ENCODE results near the gene GAN.

The GAN gene

GRCh38 chr16:81432937-81433557, 118.3 kb downstream of the GAN start:
- DNase-seq (ENCODE audit: low spot score) = no peak

DNA sequence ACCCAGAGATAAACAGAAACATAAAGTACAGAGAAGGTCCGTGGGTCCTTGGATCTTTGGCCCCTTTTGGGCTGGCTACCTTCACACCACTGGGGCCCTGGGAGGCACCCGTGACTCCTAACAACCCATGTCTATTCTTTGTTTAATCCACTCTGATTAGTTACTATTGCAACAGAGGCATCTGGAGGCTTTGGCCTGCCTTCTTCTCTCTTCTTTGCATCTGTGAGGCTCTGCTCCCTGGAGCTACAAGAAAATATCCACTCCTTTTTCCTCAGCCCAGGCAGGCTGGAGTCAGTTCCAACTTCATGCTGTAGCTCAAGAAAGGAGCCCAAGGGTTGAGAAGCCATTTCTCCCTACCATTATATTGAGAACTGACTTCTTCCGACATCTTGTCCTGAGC, 120.3 kb downstream of the GAN start:
- TF ChIP-seq, protein P1, sequence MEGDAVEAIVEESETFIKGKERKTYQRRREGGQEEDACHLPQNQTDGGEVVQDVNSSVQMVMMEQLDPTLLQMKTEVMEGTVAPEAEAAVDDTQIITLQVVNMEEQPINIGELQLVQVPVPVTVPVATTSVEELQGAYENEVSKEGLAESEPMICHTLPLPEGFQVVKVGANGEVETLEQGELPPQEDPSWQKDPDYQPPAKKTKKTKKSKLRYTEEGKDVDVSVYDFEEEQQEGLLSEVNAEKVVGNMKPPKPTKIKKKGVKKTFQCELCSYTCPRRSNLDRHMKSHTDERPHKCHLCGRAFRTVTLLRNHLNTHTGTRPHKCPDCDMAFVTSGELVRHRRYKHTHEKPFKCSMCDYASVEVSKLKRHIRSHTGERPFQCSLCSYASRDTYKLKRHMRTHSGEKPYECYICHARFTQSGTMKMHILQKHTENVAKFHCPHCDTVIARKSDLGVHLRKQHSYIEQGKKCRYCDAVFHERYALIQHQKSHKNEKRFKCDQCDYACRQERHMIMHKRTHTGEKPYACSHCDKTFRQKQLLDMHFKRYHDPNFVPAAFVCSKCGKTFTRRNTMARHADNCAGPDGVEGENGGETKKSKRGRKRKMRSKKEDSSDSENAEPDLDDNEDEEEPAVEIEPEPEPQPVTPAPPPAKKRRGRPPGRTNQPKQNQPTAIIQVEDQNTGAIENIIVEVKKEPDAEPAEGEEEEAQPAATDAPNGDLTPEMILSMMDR (IDR thresholded peaks at IDR 0.05; ENCODE audit: extremely low read depth, missing control alignments) = no peak
- DNase-seq (ENCODE audit: low spot score) = no peak

More at GRCh38 chr16:81432937-81433557, 118.3 kb downstream of the GAN start:
- TF ChIP-seq, protein P1 (IDR thresholded peaks at IDR 0.05; ENCODE audit: extremely low read depth, missing control alignments) = no peak

DNA sequence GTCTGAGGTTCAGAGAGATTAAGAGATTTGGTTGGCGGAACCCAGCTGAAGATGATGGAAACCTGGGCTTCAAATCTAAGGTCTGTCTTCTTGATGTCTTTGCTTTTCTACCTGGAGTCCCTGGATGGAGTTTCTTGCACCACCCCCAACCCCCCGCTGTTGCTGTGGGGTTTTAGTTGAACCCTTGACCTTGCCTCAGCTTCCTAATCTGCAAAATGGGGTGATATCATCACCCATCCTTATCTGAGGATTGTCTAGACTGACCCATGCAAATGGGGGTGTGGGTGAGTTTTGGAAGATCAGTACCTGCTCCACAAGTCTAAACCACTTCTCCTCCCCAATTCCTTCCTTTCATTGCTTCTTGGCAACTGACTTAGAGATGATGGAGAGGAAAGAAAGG, 120.8 kb downstream of the GAN start:
- TF ChIP-seq, protein P1 (IDR thresholded peaks at IDR 0.05; ENCODE audit: extremely low read depth, missing control alignments) = no peak
- no peak for DNase-seq (ENCODE audit: low spot score)

DNA sequence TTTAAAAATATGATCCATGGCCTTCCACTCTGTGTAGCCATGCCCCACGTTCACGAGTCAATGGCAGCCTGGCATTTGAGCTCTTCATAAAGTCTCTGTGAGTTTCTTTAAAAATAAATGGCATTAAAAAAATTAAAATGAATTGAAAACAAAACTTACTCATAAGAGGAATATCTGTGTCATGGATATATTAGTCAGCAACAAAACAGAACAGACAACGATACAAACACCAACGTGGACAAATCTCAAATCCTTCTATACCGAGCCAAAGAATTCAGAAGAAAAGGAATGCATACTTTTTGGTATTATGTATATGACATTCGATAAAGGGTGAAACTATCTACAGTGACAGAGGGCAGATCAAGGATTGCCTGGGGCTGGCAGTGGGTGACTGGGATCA, 121.6 kb downstream of the GAN start:
- TF ChIP-seq, protein P1 (IDR thresholded peaks at IDR 0.05; ENCODE audit: extremely low read depth, missing control alignments) = no peak
- no peak for DNase-seq (ENCODE audit: low spot score)

- TF ChIP-seq, protein P1 (IDR thresholded peaks at IDR 0.05; ENCODE audit: extremely low read depth, missing control alignments) = no peak
- no peak for DNase-seq (ENCODE audit: low spot score)
Observed at GRCh38 chr16:81437865-81438264, 123.1 kb downstream of the GAN start.

Data from GM20000 (cell line).